ENCODE measurements around the gene ARL10.

- no peak for TF ChIP-seq POLR2A (IDR thresholded peaks at IDR 0.05)
- no peak for TF ChIP-seq CTCF (IDR thresholded peaks at IDR 0.05 in 4 of 5, conservative IDR thresholded peaks at IDR 0.05 in 1 of 5)
These were observed 44.5 kb downstream of the ARL10 start for GRCh38 chr5:176409765-176410164.

Measured in gastrocnemius medialis (tissue), 4 donors.